Measurements from ENCODE around the gene LIN37.

LIN37 gene

GRCh38 chr19:35727053-35727955, 21.1 kb upstream of the LIN37 start:
- no peak overlapping the region for H3K4me3 ChIP-seq (ENCODE audit: low read depth, low read length)
- no peak for TF ChIP-seq CTCF (conservative IDR thresholded peaks at IDR 0.05; ENCODE audit: low read depth, low read length)
- DNase-seq (ENCODE audit: low read depth): no peak

GRCh38 chr19:35727956-35728706, 20.2 kb upstream of the LIN37 start:
- DNase-seq (ENCODE audit: low read depth): no peak
- no peak for TF ChIP-seq CTCF (conservative IDR thresholded peaks at IDR 0.05; ENCODE audit: low read depth, low read length)
- no peak overlapping the region for H3K4me3 ChIP-seq (ENCODE audit: low read depth, low read length)

GRCh38 chr19:35729021-35729420, 19.4 kb upstream of the LIN37 start:
- no peak overlapping the region for H3K4me3 ChIP-seq (ENCODE audit: low read depth, low read length)
- no peak for TF ChIP-seq CTCF (conservative IDR thresholded peaks at IDR 0.05; ENCODE audit: low read depth, low read length)
- DNase-seq (ENCODE audit: low read depth): no peak

GRCh38 chr19:35729763-35730162, 18.6 kb upstream of the LIN37 start:
- no peak for DNase-seq (ENCODE audit: low read depth)
- no peak overlapping the region for H3K4me3 ChIP-seq (ENCODE audit: low read depth, low read length)
- no peak for TF ChIP-seq CTCF (conservative IDR thresholded peaks at IDR 0.05; ENCODE audit: low read depth, low read length)

GRCh38 chr19:35730326-35730725, 18.1 kb upstream of the LIN37 start:
- no peak for DNase-seq (ENCODE audit: low read depth)
- no peak overlapping the region for H3K4me3 ChIP-seq (ENCODE audit: low read depth, low read length)
- no peak for TF ChIP-seq CTCF (conservative IDR thresholded peaks at IDR 0.05; ENCODE audit: low read depth, low read length)

- no peak for TF ChIP-seq CTCF (conservative IDR thresholded peaks at IDR 0.05; ENCODE audit: low read depth, low read length)
- no peak for DNase-seq (ENCODE audit: low read depth)
- H3K4me3 ChIP-seq (ENCODE audit: low read depth, low read length): no peak overlapping the region
Observed at GRCh38 chr19:35731353-35731752, 17.0 kb upstream of the LIN37 start.
